Naive B cell (primary cell): Measurements from ENCODE around the gene JAM2. TPM values are rescaled to one million over a fixed set of nuclear protein-coding genes. Genes with fewer than 3 reads are reported as not detected.

Source experiments
- ATAC-seq, 2 donors: fragments of 150-1000 bp; cut with Tn5 transposase; 2 replicates each; pipeline ENCODE4 v1.10.0; 2021; ENCODE audit warnings: low read depth in 2 of 2, mild to moderate bottlenecking in 2 of 2, moderate library complexity in 2 of 2
- DNase-seq: peaks from one replicate; pipeline ENCODE4 v3.0.0; 2022
- H3K27ac Mint-ChIP-seq, 6 donors: one replicate each; pipeline ENCODE4 v1.8.0; 2020 to 2022; ENCODE audit warnings: mild to moderate bottlenecking in 6 of 6, mixed read lengths in 6 of 6, moderate library complexity in 5 of 6, inconsistent platforms in 2 of 6
- H3K27me3 Mint-ChIP-seq, 3 donors: one replicate each; pipeline ENCODE4 v1.8.0; 2021 to 2022; ENCODE audit warnings: mixed read lengths in 3 of 3, mild to moderate bottlenecking in 1 of 3
- H3K36me3 Mint-ChIP-seq, 2 donors: one replicate each; pipeline ENCODE4 v1.8.0; 2020 to 2022; ENCODE audit warnings: mixed read lengths in 2 of 2, inconsistent platforms in 1 of 2, mild to moderate bottlenecking in 1 of 2
- H3K4me1 Mint-ChIP-seq, 3 donors: one replicate each; pipeline ENCODE4 v1.8.0; 2020 to 2022; ENCODE audit warnings: mixed read lengths in 3 of 3, inconsistent platforms in 1 of 3, mild to moderate bottlenecking in 1 of 3, moderate library complexity in 1 of 3
- H3K4me3 Mint-ChIP-seq, 8 donors: one replicate each; pipeline ENCODE4 v1.8.0; 2020 to 2022; ENCODE audit warnings: mild to moderate bottlenecking in 8 of 8, mixed read lengths in 8 of 8, moderate library complexity in 8 of 8, inconsistent platforms in 2 of 8
- H3K9me3 Mint-ChIP-seq, 7 donors: one replicate each; pipeline ENCODE4 v1.8.0; 2020 to 2022; ENCODE audit warnings: mixed read lengths in 7 of 7, mild to moderate bottlenecking in 5 of 7, inconsistent platforms in 2 of 7, moderate library complexity in 1 of 7
- polyA plus RNA-seq, 6 donors: library from polyadenylated mRNA; unstranded; fragments of 300-500 nt; fragmentation: Illumina TruSeq; gene quantifications; one replicate each; pipeline ENCODE4 v1.2.3, GENCODE V29; 2021; ENCODE audit warnings: low read depth in 6 of 6

JAM2 gene
- polyA plus RNA-seq, 6 donors from 2014 or later: 2.3 to 6.8 (median 4.0) TPM

- H3K4me3 Mint-ChIP-seq: no peak overlapping the region
These were observed 105.8 kb downstream of the JAM2 start for GRCh38 chr21:25744854-25745253.

DNA sequence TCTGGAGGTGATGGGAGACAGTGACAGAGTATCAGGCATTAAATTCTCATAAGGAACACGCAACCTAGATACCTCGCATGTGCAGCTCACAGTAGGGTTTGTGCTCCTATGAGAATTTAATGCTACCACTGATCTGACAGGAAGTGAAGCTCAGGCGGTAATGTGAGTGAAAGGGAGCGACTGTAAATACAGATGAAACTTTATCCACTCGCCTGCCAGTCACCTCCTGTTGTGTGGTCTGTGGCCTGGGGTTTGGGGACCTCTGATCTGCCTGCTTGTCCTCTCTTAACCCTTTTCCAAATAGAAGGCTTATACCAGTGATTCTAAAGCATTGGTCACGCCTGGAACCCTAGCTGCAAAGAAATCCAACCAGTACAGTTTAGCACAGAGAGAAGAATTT, 111.0 kb downstream of the JAM2 start:
- peaks cover 17 to 18% of the 10 kb centered on the region in 2 donors for H3K36me3 Mint-ChIP-seq
- ATAC-seq (no peak), DNase-seq (no peak)
- H3K9me3 Mint-ChIP-seq: no peaks in the 10 kb centered on the region
- H3K4me1 Mint-ChIP-seq: peaks cover 0 to 8% (median 3%) of the 10 kb centered on the region in 3 donors
- H3K27me3 Mint-ChIP-seq: no peaks in the 10 kb centered on the region
- H3K4me3 Mint-ChIP-seq: no peak overlapping the region
- peak overlapping the region in 2 of 6 donors; percentile 78 to 79 for H3K27ac Mint-ChIP-seq

More at GRCh38 chr21:25744854-25745253, 105.8 kb downstream of the JAM2 start:
- H3K27ac Mint-ChIP-seq: no peak overlapping the region
- peaks cover 0 to 9% of the 10 kb centered on the region in 2 donors for H3K36me3 Mint-ChIP-seq
- H3K9me3 Mint-ChIP-seq: no peaks in the 10 kb centered on the region
- peaks cover 12 to 18% (median 14%) of the 10 kb centered on the region in 3 donors for H3K4me1 Mint-ChIP-seq
- DNase-seq (no peak), ATAC-seq (no peak)
- H3K27me3 Mint-ChIP-seq: no peaks in the 10 kb centered on the region

DNA sequence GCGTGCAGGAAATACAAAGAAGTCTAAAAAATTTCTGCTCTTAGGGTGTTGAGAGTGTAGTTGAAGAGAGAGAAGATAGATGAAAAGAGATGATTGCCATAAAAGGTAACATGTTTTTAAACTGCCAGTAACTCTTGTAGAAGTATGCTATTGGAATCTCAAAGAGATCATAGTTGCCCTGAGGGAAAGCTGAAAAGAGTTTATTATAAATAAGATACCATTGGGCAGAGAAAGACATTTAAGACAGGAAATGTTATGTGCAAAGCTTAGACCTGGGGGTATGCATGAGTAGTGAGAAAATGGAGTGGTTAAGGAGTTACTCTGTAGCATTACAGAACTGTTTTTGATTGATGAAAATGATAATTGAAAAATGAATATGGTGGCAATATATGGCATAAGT, 113.4 kb downstream of the JAM2 start:
- no peak for ATAC-seq
- Mint-ChIP-seq H3K27ac (peak overlapping the region in 1 of 6 donors; percentile 14), H3K36me3 (peaks cover 29 to 31% of the 10 kb centered on the region in 2 donors), H3K4me3 (no peak overlapping the region), H3K27me3 (no peaks in the 10 kb centered on the region), H3K4me1 (peaks cover 10 to 27% (median 12%) of the 10 kb centered on the region in 3 donors), H3K9me3 (no peaks in the 10 kb centered on the region)
- no peak for DNase-seq

DNA sequence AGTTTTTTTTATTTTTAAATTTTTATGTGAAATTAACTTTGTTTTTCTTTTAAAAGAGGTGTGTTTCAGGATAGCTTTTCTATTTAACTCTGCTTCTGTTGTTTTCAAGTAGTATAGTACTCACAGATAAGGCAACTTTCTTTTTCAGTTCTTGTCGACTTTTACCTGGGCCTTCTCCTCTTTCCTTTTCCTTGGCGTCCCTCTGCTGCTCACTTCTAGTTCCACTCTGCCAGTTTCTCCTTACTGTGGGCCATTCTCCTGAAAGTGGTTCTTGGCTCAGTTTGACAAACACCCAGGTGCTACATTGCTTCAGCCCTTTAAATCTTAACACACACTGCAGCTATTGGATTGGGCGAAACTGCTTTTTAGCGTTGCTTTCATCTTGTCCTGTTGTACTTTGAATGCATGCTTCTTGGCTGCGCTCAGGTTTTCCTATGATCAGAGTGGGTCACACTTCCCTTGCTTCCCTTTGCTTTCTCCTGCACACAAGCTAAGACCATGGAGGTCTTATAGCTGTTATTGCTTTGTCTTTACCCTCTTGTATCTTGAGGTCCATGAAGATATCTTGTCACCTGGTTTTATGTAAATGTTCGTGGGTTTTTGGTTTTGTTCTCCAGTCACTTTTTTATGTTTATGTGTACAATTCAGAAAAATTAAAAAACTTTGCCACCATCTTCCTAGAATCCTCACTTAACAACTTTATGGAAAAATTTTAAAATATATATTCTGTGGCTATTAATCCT, 117.3 kb downstream of the JAM2 start:
- H3K4me1 Mint-ChIP-seq: peaks cover 10 to 28% (median 10%) of the 10 kb centered on the region in 3 donors
- ATAC-seq (no peak), DNase-seq (no peak)
- H3K9me3 Mint-ChIP-seq: no peaks in the 10 kb centered on the region
- peak overlapping the region in 2 of 6 donors; percentile 8 to 71 for H3K27ac Mint-ChIP-seq
- no peaks in the 10 kb centered on the region for H3K27me3 Mint-ChIP-seq
- peaks cover 39 to 41% of the 10 kb centered on the region in 2 donors for H3K36me3 Mint-ChIP-seq
- H3K4me3 Mint-ChIP-seq: no peak overlapping the region

DNA sequence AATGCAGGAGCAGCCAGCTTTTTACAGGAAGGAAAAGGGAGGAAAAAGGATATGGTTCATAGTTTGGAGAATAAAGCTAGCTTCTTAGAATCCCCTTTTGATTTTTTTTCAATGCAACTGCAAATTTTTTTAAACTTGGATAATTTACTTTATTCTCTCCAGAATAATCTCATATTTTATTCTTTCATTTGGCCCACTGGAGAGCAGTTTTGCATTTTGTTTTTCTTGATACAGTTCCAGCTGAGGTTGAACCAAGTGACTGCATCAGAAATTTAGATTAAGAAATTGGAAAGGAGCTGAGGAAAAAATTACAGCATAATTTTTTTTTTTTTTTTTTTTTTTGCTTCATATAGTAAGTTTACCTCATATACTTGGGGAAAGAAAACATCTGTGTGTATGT, 118.5 kb downstream of the JAM2 start:
- peak overlapping the region in 2 of 6 donors; percentile 8 to 30 for H3K27ac Mint-ChIP-seq
- no peak for DNase-seq
- ATAC-seq: no peak
- H3K36me3 Mint-ChIP-seq: peaks cover 32 to 38% of the 10 kb centered on the region in 2 donors
- no peaks in the 10 kb centered on the region for H3K9me3 Mint-ChIP-seq
- H3K4me1 Mint-ChIP-seq: peaks cover 10 to 25% (median 10%) of the 10 kb centered on the region in 3 donors
- H3K4me3 Mint-ChIP-seq: no peak overlapping the region
- H3K27me3 Mint-ChIP-seq: no peaks in the 10 kb centered on the region

GRCh38 chr21:25759573-25759972, 120.5 kb downstream of the JAM2 start:
- H3K36me3 Mint-ChIP-seq: peaks cover 27 to 36% of the 10 kb centered on the region in 2 donors
- H3K9me3 Mint-ChIP-seq: no peaks in the 10 kb centered on the region
- no peaks in the 10 kb centered on the region for H3K27me3 Mint-ChIP-seq
- H3K4me1 Mint-ChIP-seq: peaks cover 10 to 20% (median 10%) of the 10 kb centered on the region in 3 donors
- H3K4me3 Mint-ChIP-seq: no peak overlapping the region
- peak overlapping the region in 1 of 6 donors; percentile 38 for H3K27ac Mint-ChIP-seq
- no peak for DNase-seq
- no peak for ATAC-seq

- ATAC-seq (no peak), DNase-seq (no peak)
- Mint-ChIP-seq H3K27ac (no peak overlapping the region), H3K36me3 (peaks cover 28 to 36% of the 10 kb centered on the region in 2 donors), H3K4me1 (peaks cover 10 to 20% (median 10%) of the 10 kb centered on the region in 3 donors), H3K4me3 (no peak overlapping the region), H3K27me3 (no peaks in the 10 kb centered on the region), H3K9me3 (no peaks in the 10 kb centered on the region)
These were observed 121.0 kb downstream of the JAM2 start for GRCh38 chr21:25760061-25760460.

DNA sequence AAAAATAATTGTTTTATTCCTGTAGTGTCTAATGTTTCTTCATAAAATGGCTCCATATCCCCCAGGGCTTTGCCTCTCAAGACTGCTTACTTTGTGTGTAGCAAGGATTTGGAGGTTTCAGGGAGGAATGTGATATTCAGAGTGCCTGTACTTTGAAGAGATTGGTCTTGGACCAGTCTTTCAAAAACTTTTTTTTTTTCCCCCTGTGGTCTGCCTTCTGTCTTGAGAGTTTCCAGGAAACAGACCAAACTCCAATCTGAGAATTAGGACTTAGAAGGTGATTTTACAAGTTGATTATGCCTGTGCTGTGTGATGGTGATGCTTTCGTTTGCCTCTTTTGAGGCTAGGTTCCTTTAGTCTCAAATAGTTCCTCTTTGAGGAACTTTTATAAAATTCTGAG, 121.6 kb downstream of the JAM2 start:
- Mint-ChIP-seq H3K4me3 (no peak overlapping the region), H3K27me3 (no peaks in the 10 kb centered on the region), H3K36me3 (peaks cover 31 to 34% of the 10 kb centered on the region in 2 donors), H3K4me1 (peaks cover 5 to 14% (median 9%) of the 10 kb centered on the region in 3 donors), H3K9me3 (no peaks in the 10 kb centered on the region), H3K27ac (no peak overlapping the region)
- no peak for DNase-seq
- no peak for ATAC-seq

GRCh38 chr21:25764065-25764464, 125.0 kb downstream of the JAM2 start:
- Mint-ChIP-seq H3K36me3 (peaks cover 19 to 27% of the 10 kb centered on the region in 2 donors), H3K27ac (no peak overlapping the region), H3K4me3 (no peak overlapping the region), H3K9me3 (no peaks in the 10 kb centered on the region), H3K4me1 (no peaks in the 10 kb centered on the region), H3K27me3 (no peaks in the 10 kb centered on the region)
- DNase-seq (no peak), ATAC-seq (no peak)

Other genes starting within 250 kb of the JAM2 start
- 10 to 100 TPM; 38.4 to 65.4 (median 53.7) TPM for gene MRPL39, start 31.8 kb upstream of the JAM2 start, polyA plus RNA-seq
- 100 to 1,000 TPM; 264 to 368 (median 335) TPM for gene ATP5PF, start 95.6 kb downstream of the JAM2 start, polyA plus RNA-seq
- gene GABPA, start 95.7 kb downstream of the JAM2 start, polyA plus RNA-seq: 10 to 100 TPM; 16.3 to 31.3 (median 22.8) TPM